Diencephalon (tissue), 1 donor: Measurements from ENCODE around the gene VEGFC. TPM values are rescaled to one million over a fixed set of nuclear protein-coding genes. Genes with fewer than 3 reads are reported as not detected.

Experiments
- total RNA-seq: library from RNA; depleted of rRNA; stranded (reverse); fragments of >200 nt; gene quantifications from one replicate; pipeline ENCODE4 v1.2.3, GENCODE V29; 2014

VEGFC gene
- 3.5 TPM for total RNA-seq

DNA sequence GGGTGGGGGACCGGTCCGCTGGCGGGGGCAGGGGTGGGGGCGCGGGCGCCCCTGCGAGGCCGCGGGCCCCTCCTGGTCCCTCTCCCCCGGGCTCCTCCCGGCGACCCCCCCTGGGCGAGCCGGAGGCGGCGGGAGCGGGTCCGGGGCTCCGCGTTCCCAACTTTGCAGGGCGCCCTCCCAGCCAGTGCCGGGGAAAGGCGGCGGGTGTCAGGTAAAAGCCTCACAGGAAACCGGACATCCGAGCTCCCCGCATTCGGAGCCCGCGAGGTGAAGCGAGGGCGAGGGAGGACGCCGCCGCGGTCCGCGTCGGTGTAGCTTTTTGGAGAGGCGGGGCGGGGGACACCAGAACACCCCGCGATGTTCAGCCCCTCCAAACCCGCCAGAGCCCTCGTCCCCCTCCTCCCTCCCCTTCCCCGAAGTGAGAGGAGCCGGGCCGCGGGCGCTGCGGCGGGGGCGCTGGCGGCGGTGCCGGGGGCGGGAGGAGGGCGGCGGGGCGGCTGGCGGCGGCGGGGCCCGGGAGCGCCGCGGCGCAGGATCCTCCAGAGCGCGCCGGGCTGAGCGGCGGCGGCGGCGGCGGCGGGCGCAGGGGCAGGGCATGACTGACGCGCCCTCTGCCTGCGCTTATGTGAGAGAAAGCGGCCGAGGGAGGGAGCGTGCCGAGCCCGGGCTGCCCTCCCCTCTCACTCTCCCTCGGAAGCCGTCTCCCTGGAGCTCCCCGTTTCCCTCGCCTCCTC, at the start of gene VEGFC:
TSS of gene VEGFC (minus strand) at position 597 of the 734 bp plus-strand sequence. CDS start 611 bp downstream, outside the sequence.

